SK-N-MC (cell line): Measurements from ENCODE around the gene WFDC12.

ENCODE experiments used
- EZH2 ChIP-seq: fragments of 200-600 bp; sonication (generic); IDR thresholded peaks from one replicate; pipeline ENCODE4 v1.6.1; 2017; ENCODE audit warnings: antibody characterized with exemption
- POLR2AphosphoS5 ChIP-seq: IDR thresholded peaks from 2 replicates; pipeline ENCODE4 v1.6.1; 2012; ENCODE audit warnings: mild to moderate bottlenecking, low read depth, low read length, borderline replicate concordance

DNA sequence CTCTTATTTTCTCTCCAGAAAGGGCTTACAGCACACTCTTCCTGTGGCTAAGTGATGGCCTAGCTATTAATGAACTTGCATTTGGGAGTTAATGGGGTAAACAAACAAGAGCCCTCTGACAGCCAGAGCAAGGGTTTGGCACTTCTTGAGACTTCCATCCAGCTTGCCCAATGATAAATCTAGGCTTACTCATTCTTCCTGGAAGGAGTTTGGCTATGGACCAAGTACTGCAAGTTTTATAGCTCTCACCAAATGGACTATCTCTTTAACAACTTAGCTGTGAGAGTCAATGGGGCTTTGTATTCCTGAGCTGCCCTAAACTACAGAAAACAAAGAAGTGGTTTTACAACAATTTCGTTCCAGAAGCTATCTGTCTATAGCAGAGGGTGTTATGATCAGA, 33.7 kb upstream of the WFDC12 start:
- TF ChIP-seq EZH2, result no peak
- TF ChIP-seq POLR2AphosphoS5, result no peak
